K562 (cell line): ENCODE results near the gene TMSB10. TPM values are rescaled to one million over a fixed set of nuclear protein-coding genes. Genes with fewer than 3 reads are reported as not detected.
A peak's percentile ranks its signal among the peaks of the same experiment; 100 is the strongest.

Experiments
- ARNT ChIP-seq, 2 experiments: fragments of 450-650 bp; IDR thresholded peaks; 2 replicates each; pipeline ENCODE4 v1.6.1; 2016; ENCODE audit warnings: mild to moderate bottlenecking in 1 of 2
- CHCHD3 ChIP-seq: fragments of 250-450 bp; sonication (Bioruptor Pico); IDR thresholded peaks from 2 replicates; pipeline ENCODE4 v2.1.2; 2022; ENCODE audit warnings: mild to moderate bottlenecking
- EP300 ChIP-seq: IDR thresholded peaks from 2 replicates; pipeline ENCODE4 v1.6.1; 2012; ENCODE audit warnings: low read length, improper control_type of control experiment
- ESRRB ChIP-seq: fragments of 250-450 bp; sonication (Bioruptor Pico); IDR thresholded peaks from 2 replicates; pipeline ENCODE4 v1.5.0; 2020; ENCODE audit warnings: mild to moderate bottlenecking, moderate library complexity, borderline replicate concordance
- ETV5 ChIP-seq: sonication (generic); formaldehyde crosslinking; IDR thresholded peaks from 2 replicates; pipeline ENCODE4 v1.4.0; 2020; ENCODE audit warnings: low read depth, mild to moderate bottlenecking, missing genetic modification reagents
- FOSL1 ChIP-seq: fragments of 200-800 bp; sonication (Bioruptor generic); conservative IDR thresholded peaks from 2 replicates; pipeline ENCODE4 v1.6.1; 2016; ENCODE audit warnings: missing genetic modification characterization, missing compliant biosample characterization
- GATAD2A ChIP-seq: fragments of 450-650 bp; IDR thresholded peaks from 2 replicates; pipeline ENCODE4 v1.6.1; 2017
- HDGF ChIP-seq: fragments of 450-650 bp; IDR thresholded peaks from 2 replicates; pipeline ENCODE4 v1.6.1; 2016
- KDM1A ChIP-seq, 2 experiments: fragments of 450-650 bp; IDR thresholded peaks; 2 replicates each; pipeline ENCODE4 v1.6.1; 2016; ENCODE audit warnings: mild to moderate bottlenecking in 2 of 2
- KDM4B ChIP-seq, 2 experiments: fragments of 450-650 bp in 1 of 2; sonication (generic) in 1 of 2; IDR thresholded peaks; 2 replicates each; pipeline ENCODE4 v1.6.1; 2016 to 2017; ENCODE audit warnings: borderline replicate concordance in 2 of 2, antibody characterized with exemption in 1 of 2, low read depth in 1 of 2, mild to moderate bottlenecking in 1 of 2
- MNT ChIP-seq, 2 experiments: fragments of 450-650 bp; conservative IDR thresholded peaks; 2 replicates each; pipeline ENCODE4 v1.6.1; 2017; ENCODE audit warnings: mild to moderate bottlenecking in 2 of 2, moderate library complexity in 2 of 2
- MTA1 ChIP-seq: fragments of 450-650 bp; IDR thresholded peaks from 2 replicates; pipeline ENCODE4 v1.6.1; 2017; ENCODE audit warnings: borderline replicate concordance
- NCOR1 ChIP-seq: fragments of 450-650 bp; IDR thresholded peaks from 2 replicates; pipeline ENCODE4 v1.6.1; 2016; ENCODE audit warnings: mild to moderate bottlenecking, moderate library complexity
- NEUROD1 ChIP-seq: fragments of 150-350 bp; IDR thresholded peaks from 2 replicates; pipeline ENCODE4 v1.6.1; 2014; ENCODE audit warnings: borderline replicate concordance, low read length, low read depth; ENCODE audit not compliant: partially characterized antibody
- NFE2L1 ChIP-seq: fragments of 450-650 bp; IDR thresholded peaks from 2 replicates; pipeline ENCODE4 v1.6.1; 2016; ENCODE audit warnings: missing genetic modification characterization, low read depth, mild to moderate bottlenecking, missing compliant biosample characterization, moderate library complexity, borderline replicate concordance
- NFYB ChIP-seq: IDR thresholded peaks from 2 replicates; pipeline ENCODE4 v1.6.1; 2011; ENCODE audit warnings: mild to moderate bottlenecking, moderate library complexity; ENCODE audit not compliant: insufficient read length; ENCODE audit errors: extremely low read depth
- PBX2 ChIP-seq, 2 experiments: IDR thresholded peaks in 1 of 2; conservative IDR thresholded peaks in 1 of 2; 2 replicates each; pipeline ENCODE4 v1.6.1; 2016; ENCODE audit warnings: low read depth in 2 of 2, mild to moderate bottlenecking in 1 of 2, missing compliant biosample characterization in 1 of 2, missing genetic modification characterization in 1 of 2, moderate library complexity in 1 of 2
- PHF20 ChIP-seq: fragments of 450-650 bp; IDR thresholded peaks from 2 replicates; pipeline ENCODE4 v1.6.1; 2018; ENCODE audit not compliant: partially characterized antibody
- RFX5 ChIP-seq: IDR thresholded peaks from 2 replicates; pipeline ENCODE4 v1.6.1; 2011; ENCODE audit warnings: low read depth, mild to moderate bottlenecking, improper control_type of control experiment, low read length
- SMAD2 ChIP-seq: fragments of 150-350 bp; IDR thresholded peaks from 2 replicates; pipeline ENCODE4 v1.6.1; 2014; ENCODE audit warnings: low read depth, mild to moderate bottlenecking, low read length
- SOX6 ChIP-seq: fragments of 450-650 bp; IDR thresholded peaks from 2 replicates; pipeline ENCODE4 v1.6.1; 2014; ENCODE audit warnings: mild to moderate bottlenecking
- SRSF1 ChIP-seq: fragments of 200-400 bp; formaldehyde crosslinking; IDR thresholded peaks from 2 replicates; pipeline ENCODE4 v1.6.1; 2017; ENCODE audit warnings: mild to moderate bottlenecking, low read depth, low read length, moderate library complexity
- ZFP36 ChIP-seq: fragments of 150-350 bp; IDR thresholded peaks from 2 replicates; pipeline ENCODE4 v1.6.1; 2018; ENCODE audit warnings: low read length, low read depth; ENCODE audit not compliant: partially characterized antibody
- ZKSCAN3 ChIP-seq: fragments of 250-450 bp; sonication (Bioruptor Pico); IDR thresholded peaks from 2 replicates; pipeline ENCODE4 v1.4.0; 2020
- ZNF146 ChIP-seq: IDR thresholded peaks from one replicate; pipeline ENCODE4 v1.6.1; 2018; ENCODE audit warnings: missing compliant biosample characterization; ENCODE audit not compliant: unreplicated experiment
- ZNF3 ChIP-seq: fragments of 250-450 bp; sonication (Bioruptor Pico); IDR thresholded peaks from 2 replicates; pipeline ENCODE4 v1.5.0; 2021; ENCODE audit warnings: mild to moderate bottlenecking, moderate library complexity
- ZNF699 ChIP-seq: fragments of 250-450 bp; sonication (Bioruptor Pico); IDR thresholded peaks from 2 replicates; pipeline ENCODE4 v1.8.0; 2021; ENCODE audit warnings: mild to moderate bottlenecking, moderate library complexity; ENCODE audit not compliant: insufficient replicate concordance
- polyA plus RNA-seq, 8 experiments: library from polyadenylated mRNA; depleted of rRNA in 4 of 8; stranded (reverse) in 5 of 8; unstranded in 3 of 8; fragments of >200 nt; fragmentation: Nextera tagmentation in 2 of 8; fragmentation: Illumina TruSeq in 1 of 8; extraction: Ambion mirVana in 2 of 8; extraction: Trizol in 1 of 8; gene quantifications; 2 replicates each; pipeline versions ENCODE4 v1.2.1 to v1.2.3, GENCODE V29; 2011 to 2014; ENCODE audit warnings: inconsistent platforms in 1 of 8, missing spikeins in 1 of 8
- total RNA-seq, 7 experiments: library from RNA; depleted of rRNA in 6 of 7; stranded (reverse); fragments of >200 nt in 6 of 7; fragmentation: Illumina TruSeq in 2 of 7; extraction: Trizol in 2 of 7; gene quantifications; 2 replicates each; pipeline versions ENCODE4 v1.2.1 to v1.2.3, GENCODE V29; 2011 to 2021; ENCODE audit warnings: low replicate concordance in 1 of 7

Gene TMSB10
- total and polyA plus RNA-seq, 9 of the 15 experiments (the other 6 are each of a cell fraction or from before 2014, with no cell fraction given) = 382 to 2,226 (median 959) TPM

- TF ChIP-seq ZFP36 = no peak
- TF ChIP-seq SOX6 = peak; percentile 94
- no peak for TF ChIP-seq RFX5
- TF ChIP-seq GATAD2A = no peak
- no peak for TF ChIP-seq CHCHD3 (CRISPR knock-in tag)
- TF ChIP-seq SMAD2 = no peak
- TF ChIP-seq ZKSCAN3 = no peak
- TF ChIP-seq KDM4B (IDR thresholded peaks at IDR 0.05; ENCODE audit: borderline replicate concordance in 2 of 2, low read depth in 1 of 2) = no peak
- no peak for TF ChIP-seq SRSF1
- TF ChIP-seq ZNF146 (CRISPR knock-in tag) = no peak
- TF ChIP-seq KDM1A (IDR thresholded peaks at IDR 0.05) = no peak
- TF ChIP-seq ZNF699 (CRISPR knock-in tag) = no peak
- peak in 1 of 2 experiments; percentile 65; a peak in 3 of 4 replicates for TF ChIP-seq MNT (conservative IDR thresholded peaks at IDR 0.05)
- no peak for TF ChIP-seq NFYB
- no peak for TF ChIP-seq MTA1
- TF ChIP-seq ZNF3 (CRISPR knock-in tag) = no peak
- TF ChIP-seq NFE2L1 = no peak
- peak; percentile 97 for TF ChIP-seq ETV5 (CRISPR knock-in tag)
- TF ChIP-seq HDGF = no peak
- peak; percentile 84 for TF ChIP-seq NEUROD1
- TF ChIP-seq ESRRB = no peak
- TF ChIP-seq PHF20 = no peak
- TF ChIP-seq PBX2 (CRISPR knock-in tag; IDR thresholded peaks at IDR 0.05; ENCODE audit: low read depth) = no peak
- peak; percentile 53 for TF ChIP-seq PBX2 (tag; conservative IDR thresholded peaks at IDR 0.05; ENCODE audit: low read depth)
- peak; percentile 7; the same call in 1 of the 2 replicates for TF ChIP-seq NCOR1
- TF ChIP-seq EP300 = peak; percentile 87
- TF ChIP-seq ARNT (IDR thresholded peaks at IDR 0.05) = peak in 1 of 2 experiments; percentile 78; a peak in 1 of 4 replicates
- TF ChIP-seq FOSL1 = peak; percentile 99
These were observed 14.6 kb downstream of the TMSB10 start (continued) for GRCh38 chr2:84919885-84920580.
